Panc1 (cell line): ENCODE measurements around the gene PATJ.

Source experiments
- POLR2AphosphoS5 ChIP-seq: IDR thresholded peaks from 2 replicates; pipeline ENCODE4 v1.6.1; 2012; ENCODE audit warnings: mild to moderate bottlenecking, low read depth, low read length, moderate library complexity
- TCF7L2 ChIP-seq: IDR thresholded peaks from 2 replicates; pipeline ENCODE4 v1.6.1; 2011; ENCODE audit warnings: mild to moderate bottlenecking, low read depth, low read length, inconsistent platforms
- TF ChIP-seq, protein P1 (sequence below), 2 experiments: IDR thresholded peaks; 2 replicates each; pipeline ENCODE4 v1.6.1; 2011 to 2012; ENCODE audit warnings: low read depth in 2 of 2, control low read depth in 1 of 2, low read length in 1 of 2, mild to moderate bottlenecking in 1 of 2, moderate library complexity in 1 of 2; ENCODE audit not compliant: insufficient read depth in 1 of 2
- TF ChIP-seq, protein P2 (sequence below): fragments of 450-650 bp; IDR thresholded peaks from 2 replicates; pipeline ENCODE4 v1.5.1; 2017; ENCODE audit warnings: mild to moderate bottlenecking

DNA sequence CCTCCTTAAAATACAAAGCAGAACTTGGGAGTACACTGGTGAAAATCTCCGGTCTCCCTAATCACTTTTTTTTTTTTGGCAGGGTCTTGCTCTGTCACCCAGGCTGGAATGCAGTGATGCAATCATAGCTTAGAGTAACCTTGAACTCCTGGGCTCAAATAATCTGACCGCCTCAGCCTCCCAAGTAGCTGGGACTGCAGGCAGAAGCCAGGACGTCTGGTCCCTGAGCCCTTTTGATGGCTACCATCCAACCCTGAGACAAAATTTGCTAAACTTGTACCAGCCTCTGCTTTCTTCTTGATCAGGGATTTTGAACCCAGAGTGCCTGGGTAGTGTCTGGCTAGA, 456.5 kb downstream of the PATJ start:
- TF ChIP-seq, protein P1, sequence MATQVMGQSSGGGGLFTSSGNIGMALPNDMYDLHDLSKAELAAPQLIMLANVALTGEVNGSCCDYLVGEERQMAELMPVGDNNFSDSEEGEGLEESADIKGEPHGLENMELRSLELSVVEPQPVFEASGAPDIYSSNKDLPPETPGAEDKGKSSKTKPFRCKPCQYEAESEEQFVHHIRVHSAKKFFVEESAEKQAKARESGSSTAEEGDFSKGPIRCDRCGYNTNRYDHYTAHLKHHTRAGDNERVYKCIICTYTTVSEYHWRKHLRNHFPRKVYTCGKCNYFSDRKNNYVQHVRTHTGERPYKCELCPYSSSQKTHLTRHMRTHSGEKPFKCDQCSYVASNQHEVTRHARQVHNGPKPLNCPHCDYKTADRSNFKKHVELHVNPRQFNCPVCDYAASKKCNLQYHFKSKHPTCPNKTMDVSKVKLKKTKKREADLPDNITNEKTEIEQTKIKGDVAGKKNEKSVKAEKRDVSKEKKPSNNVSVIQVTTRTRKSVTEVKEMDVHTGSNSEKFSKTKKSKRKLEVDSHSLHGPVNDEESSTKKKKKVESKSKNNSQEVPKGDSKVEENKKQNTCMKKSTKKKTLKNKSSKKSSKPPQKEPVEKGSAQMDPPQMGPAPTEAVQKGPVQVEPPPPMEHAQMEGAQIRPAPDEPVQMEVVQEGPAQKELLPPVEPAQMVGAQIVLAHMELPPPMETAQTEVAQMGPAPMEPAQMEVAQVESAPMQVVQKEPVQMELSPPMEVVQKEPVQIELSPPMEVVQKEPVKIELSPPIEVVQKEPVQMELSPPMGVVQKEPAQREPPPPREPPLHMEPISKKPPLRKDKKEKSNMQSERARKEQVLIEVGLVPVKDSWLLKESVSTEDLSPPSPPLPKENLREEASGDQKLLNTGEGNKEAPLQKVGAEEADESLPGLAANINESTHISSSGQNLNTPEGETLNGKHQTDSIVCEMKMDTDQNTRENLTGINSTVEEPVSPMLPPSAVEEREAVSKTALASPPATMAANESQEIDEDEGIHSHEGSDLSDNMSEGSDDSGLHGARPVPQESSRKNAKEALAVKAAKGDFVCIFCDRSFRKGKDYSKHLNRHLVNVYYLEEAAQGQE (IDR thresholded peaks at IDR 0.05; ENCODE audit: insufficient read depth in 1 of 2, low read depth in 2 of 2, low read length in 1 of 2) = no peak
- TF ChIP-seq, protein P2, sequence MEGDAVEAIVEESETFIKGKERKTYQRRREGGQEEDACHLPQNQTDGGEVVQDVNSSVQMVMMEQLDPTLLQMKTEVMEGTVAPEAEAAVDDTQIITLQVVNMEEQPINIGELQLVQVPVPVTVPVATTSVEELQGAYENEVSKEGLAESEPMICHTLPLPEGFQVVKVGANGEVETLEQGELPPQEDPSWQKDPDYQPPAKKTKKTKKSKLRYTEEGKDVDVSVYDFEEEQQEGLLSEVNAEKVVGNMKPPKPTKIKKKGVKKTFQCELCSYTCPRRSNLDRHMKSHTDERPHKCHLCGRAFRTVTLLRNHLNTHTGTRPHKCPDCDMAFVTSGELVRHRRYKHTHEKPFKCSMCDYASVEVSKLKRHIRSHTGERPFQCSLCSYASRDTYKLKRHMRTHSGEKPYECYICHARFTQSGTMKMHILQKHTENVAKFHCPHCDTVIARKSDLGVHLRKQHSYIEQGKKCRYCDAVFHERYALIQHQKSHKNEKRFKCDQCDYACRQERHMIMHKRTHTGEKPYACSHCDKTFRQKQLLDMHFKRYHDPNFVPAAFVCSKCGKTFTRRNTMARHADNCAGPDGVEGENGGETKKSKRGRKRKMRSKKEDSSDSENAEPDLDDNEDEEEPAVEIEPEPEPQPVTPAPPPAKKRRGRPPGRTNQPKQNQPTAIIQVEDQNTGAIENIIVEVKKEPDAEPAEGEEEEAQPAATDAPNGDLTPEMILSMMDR = no peak
- TF ChIP-seq POLR2AphosphoS5 = no peak
- no peak for TF ChIP-seq TCF7L2
